ENCODE measurements around the gene AWAT1.
"Not testable (repeated sequence)": the region's sequence is repeated elsewhere in the genome, so short reads cannot be mapped to it uniquely, and the experiment has no call there.

Gene AWAT1

GRCh38 chrX:70201732-70202131 is 32.7 kb upstream of the AWAT1 start:
- H4K20me1 ChIP-seq (ENCODE audit: control insufficient read depth, insufficient read depth, low read depth, low read length) = no peaks in the 10 kb centered on the region
- no peaks in the 10 kb centered on the region for H3K27me3 ChIP-seq (ENCODE audit: control insufficient read depth, low read length)

DNA sequence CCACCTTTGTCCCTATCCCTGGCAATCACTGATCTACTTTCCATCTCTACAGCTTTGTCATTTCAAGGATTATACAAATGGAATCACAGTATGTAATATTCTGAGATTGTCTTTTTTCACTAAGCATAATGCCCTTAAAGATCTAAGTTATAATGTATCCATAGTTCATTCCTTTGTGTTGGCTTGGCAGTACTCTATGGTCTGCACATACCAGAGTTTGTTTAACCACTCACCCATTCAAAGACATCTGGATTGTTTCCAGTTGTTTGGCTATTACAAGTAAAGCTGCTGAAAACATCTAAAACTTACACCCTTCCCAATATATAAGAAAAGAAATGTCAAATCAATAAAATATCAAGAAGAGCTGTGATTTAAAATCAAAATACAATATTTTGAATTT is 26.0 kb upstream of the AWAT1 start:
- no peaks in the 10 kb centered on the region for H3K27me3 ChIP-seq (ENCODE audit: control insufficient read depth, low read length)

More at GRCh38 chrX:70201732-70202131, 32.7 kb upstream of the AWAT1 start:
- Histone ChIP-seq H3K4me2 (ENCODE audit: low read length) (no peak overlapping the region), H3K4me3 (ENCODE audit: low read length) (no peak overlapping the region), H3K4me1 (ENCODE audit: control insufficient read depth, low read length) (no peaks in the 10 kb centered on the region), H3K27ac (ENCODE audit: low read depth, low read length) (no peak overlapping the region), H3F3A (ENCODE audit: control insufficient read depth, insufficient read depth) (no peaks in the 10 kb centered on the region), H3K36me3 (ENCODE audit: control insufficient read depth, low read length) (no peaks in the 10 kb centered on the region), H3K79me2 (ENCODE audit: control insufficient read depth, low read length) (no peaks in the 10 kb centered on the region), H3K9me3 (ENCODE audit: control insufficient read depth, insufficient read depth, low read length) (no peaks in the 10 kb centered on the region), H3K9me2 (replicated peaks; ENCODE audit: control insufficient read depth, low read length) (no peaks in the 10 kb centered on the region)
- TF ChIP-seq, protein P1, sequence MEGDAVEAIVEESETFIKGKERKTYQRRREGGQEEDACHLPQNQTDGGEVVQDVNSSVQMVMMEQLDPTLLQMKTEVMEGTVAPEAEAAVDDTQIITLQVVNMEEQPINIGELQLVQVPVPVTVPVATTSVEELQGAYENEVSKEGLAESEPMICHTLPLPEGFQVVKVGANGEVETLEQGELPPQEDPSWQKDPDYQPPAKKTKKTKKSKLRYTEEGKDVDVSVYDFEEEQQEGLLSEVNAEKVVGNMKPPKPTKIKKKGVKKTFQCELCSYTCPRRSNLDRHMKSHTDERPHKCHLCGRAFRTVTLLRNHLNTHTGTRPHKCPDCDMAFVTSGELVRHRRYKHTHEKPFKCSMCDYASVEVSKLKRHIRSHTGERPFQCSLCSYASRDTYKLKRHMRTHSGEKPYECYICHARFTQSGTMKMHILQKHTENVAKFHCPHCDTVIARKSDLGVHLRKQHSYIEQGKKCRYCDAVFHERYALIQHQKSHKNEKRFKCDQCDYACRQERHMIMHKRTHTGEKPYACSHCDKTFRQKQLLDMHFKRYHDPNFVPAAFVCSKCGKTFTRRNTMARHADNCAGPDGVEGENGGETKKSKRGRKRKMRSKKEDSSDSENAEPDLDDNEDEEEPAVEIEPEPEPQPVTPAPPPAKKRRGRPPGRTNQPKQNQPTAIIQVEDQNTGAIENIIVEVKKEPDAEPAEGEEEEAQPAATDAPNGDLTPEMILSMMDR (IDR thresholded peaks at IDR 0.05; ENCODE audit: low read depth, low read length, poor library complexity, severe bottlenecking) = no peak
- no peak for TF ChIP-seq EZH2phosphoT487 (IDR thresholded peaks at IDR 0.05; ENCODE audit: borderline replicate concordance, low read length)

DNA sequence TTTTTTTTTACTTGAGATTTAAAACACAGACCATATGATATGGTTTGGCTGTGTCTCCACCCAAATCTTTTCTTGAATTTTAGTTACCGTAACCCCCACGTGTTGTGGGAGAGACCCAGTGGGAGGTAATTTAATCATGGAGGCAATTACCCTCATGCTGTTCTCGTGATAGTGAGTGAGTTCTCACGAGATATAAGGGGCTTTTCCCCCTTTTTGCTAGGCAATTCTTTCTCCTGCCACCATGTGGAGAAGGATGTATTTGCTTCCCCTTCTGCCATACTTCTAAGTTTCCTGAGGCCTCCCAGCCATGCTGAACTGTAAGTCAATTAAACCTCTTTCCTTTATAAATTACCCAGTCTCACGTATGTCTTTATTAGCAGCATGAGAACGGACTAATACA is 24.9 kb upstream of the AWAT1 start:
- H3K4me1 ChIP-seq (ENCODE audit: control insufficient read depth, low read length); H3K9me3 ChIP-seq (ENCODE audit: control insufficient read depth, insufficient read depth, low read length); H4K20me1 ChIP-seq (ENCODE audit: control insufficient read depth, insufficient read depth, low read depth, low read length); H3K36me3 ChIP-seq (ENCODE audit: control insufficient read depth, low read length); H3K79me2 ChIP-seq (ENCODE audit: control insufficient read depth, low read length); H3K9me2 ChIP-seq (replicated peaks; ENCODE audit: control insufficient read depth, low read length); H3K27me3 ChIP-seq (ENCODE audit: control insufficient read depth, low read length); H3F3A ChIP-seq (ENCODE audit: control insufficient read depth, insufficient read depth); H3K4me2 ChIP-seq (ENCODE audit: low read length); H3K4me3 ChIP-seq (ENCODE audit: low read length); H3K27ac ChIP-seq (ENCODE audit: low read depth, low read length): not testable (repeated sequence)

More for the DNA sequence above, 26.0 kb upstream of the AWAT1 start:
- H3K27ac ChIP-seq (ENCODE audit: low read depth, low read length) = no peak overlapping the region
- no peak overlapping the region for H3K4me3 ChIP-seq (ENCODE audit: low read length)
- no peaks in the 10 kb centered on the region for H3K9me2 ChIP-seq (replicated peaks; ENCODE audit: control insufficient read depth, low read length)
- no peaks in the 10 kb centered on the region for H3F3A ChIP-seq (ENCODE audit: control insufficient read depth, insufficient read depth)
- H3K36me3 ChIP-seq (ENCODE audit: control insufficient read depth, low read length) = no peaks in the 10 kb centered on the region
- no peaks in the 10 kb centered on the region for H3K9me3 ChIP-seq (ENCODE audit: control insufficient read depth, insufficient read depth, low read length)
- H3K4me2 ChIP-seq (ENCODE audit: low read length) = no peak overlapping the region
- no peaks in the 10 kb centered on the region for H3K4me1 ChIP-seq (ENCODE audit: control insufficient read depth, low read length)
- no peaks in the 10 kb centered on the region for H4K20me1 ChIP-seq (ENCODE audit: control insufficient read depth, insufficient read depth, low read depth, low read length)
- H3K79me2 ChIP-seq (ENCODE audit: control insufficient read depth, low read length) = no peaks in the 10 kb centered on the region
- TF ChIP-seq, protein P1 (IDR thresholded peaks at IDR 0.05; ENCODE audit: low read depth, low read length, poor library complexity, severe bottlenecking) = no peak
- TF ChIP-seq EZH2phosphoT487 (IDR thresholded peaks at IDR 0.05; ENCODE audit: borderline replicate concordance, low read length) = no peak

GRCh38 chrX:70219938-70220764 is 14.3 kb upstream of the AWAT1 start:
- no peaks in the 10 kb centered on the region for H3K9me3 ChIP-seq (ENCODE audit: control insufficient read depth, insufficient read depth, low read length)
- no peaks in the 10 kb centered on the region for H4K20me1 ChIP-seq (ENCODE audit: control insufficient read depth, insufficient read depth, low read depth, low read length)
- no peak overlapping the region for H3K27ac ChIP-seq (ENCODE audit: low read depth, low read length)
- H3K79me2 ChIP-seq (ENCODE audit: control insufficient read depth, low read length) = no peaks in the 10 kb centered on the region
- H3F3A ChIP-seq (ENCODE audit: control insufficient read depth, insufficient read depth) = no peaks in the 10 kb centered on the region
- H3K4me1 ChIP-seq (ENCODE audit: control insufficient read depth, low read length) = no peaks in the 10 kb centered on the region
- no peak for TF ChIP-seq EZH2phosphoT487 (IDR thresholded peaks at IDR 0.05; ENCODE audit: borderline replicate concordance, low read length)
- TF ChIP-seq, protein P1 (IDR thresholded peaks at IDR 0.05; ENCODE audit: low read depth, low read length, poor library complexity, severe bottlenecking) = no peak
- no peaks in the 10 kb centered on the region for H3K27me3 ChIP-seq (ENCODE audit: control insufficient read depth, low read length)
- no peak overlapping the region for H3K4me2 ChIP-seq (ENCODE audit: low read length)
- no peaks in the 10 kb centered on the region for H3K36me3 ChIP-seq (ENCODE audit: control insufficient read depth, low read length)
- H3K4me3 ChIP-seq (ENCODE audit: low read length) = no peak overlapping the region
- no peaks in the 10 kb centered on the region for H3K9me2 ChIP-seq (replicated peaks; ENCODE audit: control insufficient read depth, low read length)
